Renal cortical epithelial cell (primary cell): ENCODE data around the gene FRAT2. TPM values are rescaled to one million over a fixed set of nuclear protein-coding genes. Genes with fewer than 3 reads are reported as not detected.
"Not testable (repeated sequence)": the region's sequence is repeated elsewhere in the genome, so short reads cannot be mapped to it uniquely, and the experiment has no call there.

ENCODE experiments used
- DNase-seq: peaks from one replicate; pipeline ENCODE4 v3.0.0-alpha.2; 2011; ENCODE audit warnings: low read depth
- total RNA-seq: library from RNA; depleted of rRNA; stranded (reverse); fragments of >200 nt; gene quantifications from 2 replicates; pipeline ENCODE4 v1.2.3, GENCODE V29; 2014

FRAT2 gene
- total RNA-seq, 1 donor from 2014 or later: 15.0 TPM

DNA sequence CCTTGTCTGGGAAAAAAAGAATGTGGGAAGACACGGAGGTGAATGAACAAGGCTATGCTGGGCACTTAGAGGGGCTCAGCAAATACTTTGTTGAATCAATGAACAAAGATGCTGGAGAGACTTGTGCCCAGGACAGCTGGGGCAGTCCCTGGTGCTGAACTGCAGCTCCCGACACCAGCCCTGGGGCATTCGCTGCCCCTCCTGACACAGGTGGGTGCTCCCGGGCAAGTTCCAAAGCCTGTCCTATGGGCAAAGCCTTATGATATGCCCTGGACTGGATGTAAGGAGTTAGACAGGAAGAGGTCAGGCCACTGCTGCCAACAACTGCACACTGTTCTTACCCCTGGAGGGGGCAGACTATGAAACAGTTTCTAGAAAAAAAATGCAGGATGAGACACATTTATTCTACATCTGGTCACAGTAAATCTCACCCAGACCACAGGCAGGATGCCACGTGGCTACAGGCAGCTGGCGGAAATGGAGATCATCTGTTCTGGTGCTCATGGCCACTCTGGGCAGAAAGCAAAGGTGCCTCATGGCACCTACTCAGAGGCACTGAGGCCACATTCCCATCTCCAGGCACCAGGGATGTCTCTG is 21.9 kb upstream of the FRAT2 start:
- DNase-seq: no peak

DNA sequence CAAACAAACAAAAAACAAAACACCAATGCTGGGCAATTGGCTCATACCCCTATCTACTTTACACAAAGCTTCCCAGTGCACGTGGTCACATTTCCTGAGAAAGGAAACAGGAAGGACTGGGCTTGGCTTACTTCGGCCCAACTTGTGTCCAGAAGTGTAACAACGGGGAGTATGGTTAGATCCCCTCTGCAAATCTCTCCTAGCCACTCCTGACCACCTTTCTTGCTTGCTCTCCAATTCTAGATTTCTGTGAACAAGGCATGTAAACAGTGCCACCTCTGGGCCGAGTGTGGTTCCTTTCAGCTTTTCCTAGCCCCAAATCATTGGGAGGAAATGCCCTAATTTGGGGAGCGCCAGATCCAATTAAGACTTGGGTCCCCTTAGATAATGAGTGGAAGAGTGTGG is 21.0 kb upstream of the FRAT2 start:
- peak; percentile 13 for DNase-seq

DNA sequence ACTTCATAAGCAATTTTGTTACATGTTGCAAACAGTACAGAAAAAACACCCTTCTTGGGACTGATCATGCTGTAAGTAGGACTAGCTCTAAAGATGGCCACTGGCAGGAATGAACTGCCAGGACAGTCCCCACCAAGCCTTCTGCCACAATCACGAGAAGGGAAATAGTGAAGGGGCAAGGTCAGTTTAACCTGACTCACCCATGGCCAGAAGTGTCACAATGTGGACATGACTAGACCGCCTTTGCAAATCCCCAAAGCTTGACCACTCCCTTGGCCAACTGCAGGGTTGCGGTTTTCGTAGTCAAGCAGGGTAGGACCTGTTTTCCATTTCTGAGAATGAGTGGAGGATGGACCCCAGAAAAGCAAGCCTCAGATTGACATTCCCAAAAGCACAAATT is 19.4 kb upstream of the FRAT2 start:
- DNase-seq: no peak

DNA sequence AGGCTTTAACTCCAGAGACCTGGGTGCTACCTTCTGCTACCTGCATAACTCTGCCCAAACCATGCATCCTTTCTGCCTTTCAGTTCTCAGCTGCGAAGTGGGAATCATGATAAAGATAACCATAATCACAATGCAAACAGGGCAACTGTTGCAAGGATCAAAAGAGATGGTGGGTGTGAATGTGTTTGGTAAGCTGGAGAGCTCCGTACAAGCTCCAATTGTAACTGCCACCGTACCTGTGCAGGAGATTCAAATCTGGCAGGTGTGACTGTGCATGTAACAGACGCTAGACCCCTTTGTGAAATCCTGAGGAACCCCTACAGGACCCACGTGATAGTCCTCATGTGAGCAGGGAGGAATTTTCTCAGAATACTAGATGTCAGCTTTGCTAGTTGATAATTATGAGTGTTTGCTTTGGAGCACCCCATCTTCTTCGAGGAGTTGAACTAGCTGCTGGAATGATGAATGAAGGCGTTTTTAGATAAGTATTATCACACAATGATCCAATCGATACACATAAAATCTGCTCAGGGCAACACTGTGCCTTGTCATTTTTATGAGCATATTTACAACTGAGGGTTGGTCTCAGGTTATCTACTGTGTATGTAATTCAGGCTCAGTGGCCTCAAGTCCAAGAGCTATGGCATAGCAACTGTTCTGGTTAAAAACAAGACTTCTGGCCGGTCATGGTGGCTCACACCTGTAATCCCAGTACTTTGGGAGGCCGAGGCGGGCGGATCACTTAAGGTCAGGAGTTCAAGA is 15.4 kb upstream of the FRAT2 start:
- DNase-seq: no peak

DNA sequence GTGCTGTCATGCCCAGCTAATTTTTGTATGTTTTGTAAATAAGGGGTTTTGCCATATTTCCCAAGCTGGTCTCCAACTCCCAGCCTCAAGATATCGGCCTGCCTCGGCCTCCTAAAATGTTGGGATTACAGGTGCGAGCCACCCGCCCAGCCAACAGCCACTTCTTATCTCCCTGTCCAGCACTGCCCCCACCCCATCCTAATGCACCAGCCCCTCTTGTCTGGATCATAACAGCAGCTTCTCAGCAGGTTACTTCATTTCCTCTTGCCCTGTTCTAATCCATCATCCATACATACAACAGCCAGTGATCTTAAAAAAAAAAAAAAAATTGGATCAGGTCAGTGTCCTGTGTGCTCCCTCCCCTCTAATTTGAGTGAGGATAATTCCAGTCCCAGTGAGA is 12.8 kb upstream of the FRAT2 start:
- no peak for DNase-seq

DNA sequence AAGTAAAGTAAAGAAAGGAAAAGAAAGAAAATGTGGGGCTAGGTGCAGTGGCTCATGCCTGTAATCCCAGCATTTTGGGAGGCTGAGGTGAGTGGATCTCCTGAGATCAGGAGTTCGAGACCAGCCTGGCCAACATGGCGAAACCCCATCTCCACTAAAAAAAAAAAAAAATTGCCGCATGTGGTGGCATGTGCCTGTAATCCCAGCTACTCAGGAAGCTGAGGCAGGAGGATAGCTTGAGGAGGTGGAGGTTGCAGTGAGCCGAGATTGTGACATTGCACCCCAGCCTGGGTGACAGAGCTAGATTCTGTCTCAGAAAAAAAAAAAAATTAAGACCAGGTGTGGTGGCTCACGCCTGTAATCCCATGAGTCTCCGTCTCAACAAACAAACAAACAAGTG is 9.1 kb upstream of the FRAT2 start:
- not testable (repeated sequence) for DNase-seq

DNA sequence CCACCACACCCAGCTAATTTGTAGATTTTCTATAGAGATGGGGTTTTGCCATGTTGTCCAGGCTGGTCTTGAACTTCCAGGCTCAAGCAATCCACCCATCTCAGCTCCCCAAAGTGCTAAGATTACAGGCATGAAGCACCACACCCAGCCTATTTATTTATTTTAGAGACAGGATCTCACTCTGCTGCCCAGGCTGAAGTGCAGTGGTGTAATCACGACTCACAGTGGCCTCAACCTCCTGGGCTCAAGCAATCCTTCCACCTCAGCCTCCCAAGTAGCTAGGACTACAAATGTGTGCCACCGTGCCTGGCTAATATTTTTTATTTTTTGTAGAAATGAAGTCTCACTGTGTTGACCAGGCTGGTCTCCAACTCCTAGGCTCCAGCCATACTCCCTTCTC is 6.9 kb upstream of the FRAT2 start:
- DNase-seq: no peak

DNA sequence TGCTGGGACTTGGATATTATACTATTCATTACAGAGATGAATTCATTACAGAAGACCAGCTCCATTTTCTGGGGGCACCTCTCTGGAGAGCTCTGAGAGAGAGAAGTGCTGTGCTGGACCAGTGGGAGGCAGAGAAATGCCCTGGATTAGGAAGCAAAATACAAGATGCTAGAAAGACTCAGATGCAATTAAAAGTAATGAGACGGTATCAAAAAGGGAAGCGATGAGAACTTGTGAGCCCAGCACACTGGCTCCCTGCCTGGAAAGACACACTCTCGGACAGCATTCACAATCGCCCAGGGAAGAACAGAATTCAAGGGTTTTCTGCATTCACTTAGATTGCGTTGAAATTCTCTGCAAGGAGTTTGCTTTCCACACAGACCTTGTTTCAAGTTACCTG is 3.5 kb upstream of the FRAT2 start:
- DNase-seq: no peak

DNA sequence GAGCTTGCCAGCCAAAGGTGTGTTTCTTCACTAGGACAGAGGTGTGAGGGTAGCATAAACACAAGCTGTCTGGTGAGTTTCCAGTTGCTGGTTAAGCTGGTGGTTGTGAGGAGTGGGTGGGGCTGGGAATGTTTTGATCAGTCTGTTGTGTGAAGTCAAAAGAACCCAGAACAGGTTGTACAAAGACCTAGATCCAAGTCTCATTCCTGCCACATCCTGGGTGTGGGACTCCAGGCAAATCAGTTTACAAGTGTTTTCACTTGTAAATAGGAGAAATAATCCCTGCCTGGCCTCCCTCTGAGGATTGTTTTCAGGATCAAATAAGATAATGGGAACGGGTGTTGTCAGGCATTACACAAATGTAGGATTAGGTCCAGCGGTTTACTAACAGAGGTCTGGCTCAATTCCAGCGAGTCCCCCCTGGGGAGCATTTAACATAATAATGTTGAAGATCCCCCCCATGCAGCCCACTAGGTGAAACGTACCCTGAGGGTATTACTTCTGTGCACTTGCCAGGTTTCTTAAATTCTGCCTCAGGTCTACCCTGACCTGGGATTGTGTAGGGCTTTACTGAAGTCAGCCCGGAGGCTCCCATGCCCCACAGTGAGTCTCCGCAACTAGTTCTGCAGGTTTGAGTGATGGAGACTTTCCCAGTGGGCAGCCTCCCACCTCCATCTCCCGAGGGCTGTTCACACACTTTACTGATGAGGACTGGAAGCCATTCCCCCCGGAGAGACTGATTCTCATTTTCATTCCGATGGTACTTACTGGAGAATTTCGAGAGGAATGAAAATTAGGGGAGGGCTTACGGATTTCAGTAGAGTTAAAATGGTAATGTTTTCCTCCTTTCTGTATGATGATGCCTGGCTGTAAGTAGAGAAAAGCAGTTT is 2.7 kb upstream of the FRAT2 start:
- DNase-seq: peak; percentile 83

DNA sequence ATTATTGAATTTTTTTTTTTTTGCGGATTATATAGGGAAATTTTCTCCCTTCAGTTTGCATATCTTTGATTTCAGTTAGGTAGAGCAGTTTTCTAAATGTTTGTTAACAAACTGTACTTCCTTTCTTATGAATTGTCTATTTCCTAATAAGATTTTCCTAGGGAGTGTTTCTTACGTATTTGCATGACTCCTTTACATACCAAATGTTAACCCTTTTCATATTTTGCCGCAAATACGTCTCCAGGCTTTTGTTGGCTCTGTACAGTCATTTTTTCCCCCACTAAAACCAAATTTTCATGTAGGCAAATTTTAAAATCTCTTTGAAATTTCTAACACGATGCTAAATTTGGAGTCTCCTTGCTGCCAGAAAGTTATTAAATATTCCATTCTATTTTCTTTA is 1.9 kb upstream of the FRAT2 start:
- DNase-seq: no peak

DNA sequence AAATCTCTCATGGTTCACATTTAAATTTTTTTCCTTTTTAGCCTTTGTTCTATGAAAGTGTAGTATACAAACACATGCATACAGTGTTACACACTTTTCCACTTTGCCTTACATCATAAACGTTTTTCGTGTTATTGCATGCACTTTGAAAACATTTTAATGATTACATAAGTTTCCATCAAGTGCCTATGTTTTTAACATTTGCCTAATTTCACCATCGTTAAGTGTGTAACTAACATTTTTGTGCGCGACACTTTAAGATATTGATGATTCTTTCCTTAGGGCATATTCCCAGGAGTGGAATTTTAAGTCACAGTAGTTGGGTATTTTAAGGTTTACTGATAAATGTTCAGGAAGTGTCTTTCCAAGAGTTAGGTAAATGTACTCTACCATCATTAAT is 1.5 kb upstream of the FRAT2 start:
- no peak for DNase-seq

DNA sequence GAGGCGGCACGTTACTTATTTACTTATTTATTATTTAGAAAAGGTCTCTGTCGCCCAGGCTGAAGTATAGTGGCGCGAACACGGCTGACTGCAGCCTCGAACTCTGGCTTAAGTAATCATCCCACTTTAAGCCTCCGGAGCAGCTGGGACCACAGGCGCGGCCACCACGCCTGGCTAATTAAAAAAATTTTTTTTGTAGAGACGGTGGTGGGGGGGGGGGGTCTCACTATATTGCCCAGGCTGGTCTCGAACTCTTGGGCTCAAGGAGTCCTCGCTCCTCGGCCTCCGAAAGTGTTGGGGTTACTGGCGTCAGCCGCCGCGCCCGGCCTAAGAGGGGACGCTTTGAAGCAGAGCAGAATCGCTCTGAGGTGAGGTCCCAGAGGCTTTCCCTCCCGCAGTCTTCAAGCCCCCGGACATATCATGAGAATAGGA is 675 bp upstream of the FRAT2 start:
- DNase-seq: no peak

DNA sequence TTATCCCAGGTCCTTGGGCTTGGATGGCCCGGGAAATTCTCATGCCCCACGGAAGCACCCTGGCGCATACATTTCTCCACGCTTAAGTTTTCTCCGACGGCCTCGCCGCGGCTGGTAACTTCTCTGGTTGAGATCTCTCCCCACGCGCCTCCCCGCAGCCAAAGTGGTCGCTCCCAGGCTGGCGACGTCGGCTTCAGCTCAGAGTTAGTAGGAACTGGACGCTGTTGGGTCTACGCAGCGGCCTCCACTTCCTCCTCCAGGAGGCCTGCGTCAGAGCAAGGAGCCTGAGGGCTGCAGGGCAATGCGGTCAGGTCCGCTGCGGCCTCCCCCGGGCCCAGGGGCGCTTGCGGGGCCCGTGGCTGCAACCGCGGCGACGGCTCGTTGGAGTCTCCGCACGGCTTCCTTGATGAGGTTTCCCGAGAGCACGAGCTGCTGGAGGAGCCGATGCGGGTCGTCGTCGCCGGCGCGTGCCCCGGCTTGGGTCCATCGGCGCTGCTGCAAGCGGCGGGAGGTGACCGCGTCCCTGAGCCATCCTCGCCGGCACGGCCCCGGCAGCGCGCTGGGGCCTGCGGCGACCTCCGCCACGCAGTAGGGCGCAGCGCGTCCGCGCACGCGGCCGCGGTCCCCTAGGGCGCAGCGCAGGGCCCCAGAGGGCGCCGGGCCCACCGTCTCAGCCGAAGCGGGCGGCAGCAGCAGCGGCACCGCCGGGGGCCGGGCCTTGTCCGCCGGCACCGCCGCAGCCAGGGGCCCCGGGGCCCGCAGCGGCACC is 744 bp downstream of the FRAT2 start:
- DNase-seq: peak; percentile 18

DNA sequence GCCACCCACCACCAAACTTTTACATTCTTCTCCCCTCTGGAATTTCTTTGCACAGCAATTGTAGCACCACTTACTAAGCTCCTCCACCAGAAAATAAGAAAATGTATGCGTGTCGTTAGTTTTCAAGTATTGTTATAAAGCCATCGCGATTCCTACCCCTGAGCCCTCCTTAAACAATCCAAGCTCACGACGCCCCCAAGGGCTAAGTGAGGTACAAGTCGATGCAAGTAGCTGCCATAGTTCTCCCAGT is 1.3 kb downstream of the FRAT2 start:
- peak; percentile 41 for DNase-seq

DNA sequence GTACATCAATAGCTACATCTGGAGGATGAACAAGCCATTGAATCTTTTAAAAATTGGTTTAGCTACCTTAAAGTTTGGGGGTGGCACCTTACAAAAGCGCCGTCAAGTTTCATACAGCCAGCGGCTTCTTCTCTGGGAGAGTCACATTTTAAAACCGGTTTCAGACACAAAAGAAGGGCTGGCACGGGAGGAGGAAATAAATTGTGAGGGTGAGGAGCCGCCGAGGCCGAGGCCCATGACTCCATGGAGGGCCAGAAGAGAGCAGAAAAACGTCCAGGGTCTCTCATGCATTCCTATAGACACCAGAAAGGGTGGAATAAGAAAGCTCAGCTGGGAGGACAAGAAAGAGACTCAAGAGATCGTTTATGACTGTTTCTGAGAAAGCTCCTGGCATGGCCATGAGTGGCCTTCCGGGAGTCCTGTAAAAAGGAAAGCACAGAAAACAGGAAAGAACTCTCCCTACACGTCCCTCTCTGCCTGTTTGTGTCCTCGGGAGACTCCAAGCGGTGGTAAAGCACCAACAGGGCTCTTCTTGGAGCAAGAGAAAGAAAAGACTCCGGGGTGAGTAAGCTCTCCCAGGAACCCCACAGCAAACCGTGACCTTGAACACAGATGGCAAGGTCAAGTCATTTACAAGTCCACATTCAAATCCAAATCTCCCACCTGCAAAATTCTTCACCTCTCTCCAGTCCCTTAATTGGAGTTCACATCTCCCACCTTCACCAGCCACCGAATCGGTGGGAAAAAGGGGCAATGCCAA is 1.8 kb downstream of the FRAT2 start:
- peak; percentile 88 for DNase-seq

DNA sequence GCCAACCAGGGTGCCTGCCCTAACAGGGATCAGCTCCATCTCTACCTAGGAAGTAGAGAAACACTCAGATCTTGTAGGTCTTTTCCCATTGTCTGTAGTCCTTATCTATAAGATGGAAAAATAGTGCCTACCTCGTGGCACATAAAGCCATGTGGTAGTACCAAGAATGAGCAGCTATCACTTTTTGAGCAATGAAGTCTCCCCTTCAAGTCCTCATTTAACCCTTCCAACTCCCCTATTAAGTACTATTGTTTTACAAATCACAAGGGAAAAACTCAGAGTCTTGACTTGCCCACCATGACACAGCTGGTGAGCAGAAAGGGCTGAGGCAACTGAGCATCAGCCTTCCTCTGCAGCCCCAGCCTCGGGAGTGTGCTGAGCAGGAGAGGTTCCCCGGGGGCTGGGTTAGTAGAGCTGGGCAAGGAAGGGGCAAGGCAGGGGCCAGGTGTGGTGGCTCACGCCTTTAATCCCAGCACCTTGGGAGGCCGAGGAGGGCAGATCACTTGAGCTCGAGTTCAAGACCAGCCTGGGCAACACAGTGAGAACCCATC is 3.3 kb downstream of the FRAT2 start:
- DNase-seq: no peak

DNA sequence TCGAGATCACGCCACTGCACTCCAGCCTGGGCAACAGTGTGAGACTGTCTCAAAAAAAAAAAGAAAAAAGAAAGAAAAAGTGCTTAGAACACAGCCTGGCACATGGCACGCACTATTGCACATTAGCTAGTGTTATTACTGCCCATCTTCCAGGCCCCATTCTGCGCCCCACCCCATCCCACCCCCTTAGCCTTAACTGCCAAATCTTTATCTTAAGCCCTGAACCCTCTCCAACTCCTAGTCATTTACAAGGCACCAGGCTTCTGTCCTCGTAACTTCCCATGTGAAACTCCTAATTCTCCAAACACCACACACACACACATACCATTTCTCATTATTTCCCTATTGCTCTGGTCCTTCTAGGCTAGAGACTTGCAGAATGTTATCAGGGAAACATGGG is 4.8 kb downstream of the FRAT2 start:
- no peak for DNase-seq

DNA sequence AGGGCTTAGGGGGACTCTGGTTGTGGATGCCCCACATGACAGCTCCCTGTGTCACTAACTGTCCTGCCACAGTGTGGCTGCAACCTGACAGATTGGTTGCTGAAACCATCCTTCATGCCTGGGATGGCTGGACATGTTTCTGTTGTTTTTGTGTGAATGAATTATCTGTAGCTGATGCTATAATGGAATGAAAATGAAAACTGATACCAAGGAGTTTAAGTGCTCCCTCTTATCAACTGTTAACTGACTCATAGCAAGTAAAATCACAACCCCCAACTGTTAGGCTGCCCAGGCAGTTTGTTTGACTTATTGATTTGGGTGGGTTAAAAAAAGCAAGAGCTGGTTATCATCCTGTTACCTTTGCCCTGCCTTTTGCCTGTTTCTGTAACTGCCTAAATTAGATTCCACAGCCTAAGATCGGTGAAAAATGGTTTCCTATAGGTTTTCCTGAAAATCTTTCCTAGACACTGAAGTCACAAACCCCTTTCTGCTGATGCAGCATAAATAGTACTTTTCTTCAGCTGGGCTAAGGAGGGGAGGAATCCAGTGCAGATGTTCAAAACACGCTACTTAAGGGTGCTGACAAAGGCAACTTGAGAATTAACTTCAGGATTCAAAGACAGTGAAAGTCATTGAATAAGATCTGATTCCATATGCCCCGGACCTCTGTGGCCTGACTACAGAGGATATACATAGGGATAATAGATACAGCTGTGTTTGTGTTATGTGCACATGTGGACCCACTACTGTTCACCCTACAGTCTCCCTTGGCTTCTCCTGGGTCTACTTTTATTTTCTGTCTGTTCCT is 5.7 kb downstream of the FRAT2 start:
- no peak for DNase-seq

DNA sequence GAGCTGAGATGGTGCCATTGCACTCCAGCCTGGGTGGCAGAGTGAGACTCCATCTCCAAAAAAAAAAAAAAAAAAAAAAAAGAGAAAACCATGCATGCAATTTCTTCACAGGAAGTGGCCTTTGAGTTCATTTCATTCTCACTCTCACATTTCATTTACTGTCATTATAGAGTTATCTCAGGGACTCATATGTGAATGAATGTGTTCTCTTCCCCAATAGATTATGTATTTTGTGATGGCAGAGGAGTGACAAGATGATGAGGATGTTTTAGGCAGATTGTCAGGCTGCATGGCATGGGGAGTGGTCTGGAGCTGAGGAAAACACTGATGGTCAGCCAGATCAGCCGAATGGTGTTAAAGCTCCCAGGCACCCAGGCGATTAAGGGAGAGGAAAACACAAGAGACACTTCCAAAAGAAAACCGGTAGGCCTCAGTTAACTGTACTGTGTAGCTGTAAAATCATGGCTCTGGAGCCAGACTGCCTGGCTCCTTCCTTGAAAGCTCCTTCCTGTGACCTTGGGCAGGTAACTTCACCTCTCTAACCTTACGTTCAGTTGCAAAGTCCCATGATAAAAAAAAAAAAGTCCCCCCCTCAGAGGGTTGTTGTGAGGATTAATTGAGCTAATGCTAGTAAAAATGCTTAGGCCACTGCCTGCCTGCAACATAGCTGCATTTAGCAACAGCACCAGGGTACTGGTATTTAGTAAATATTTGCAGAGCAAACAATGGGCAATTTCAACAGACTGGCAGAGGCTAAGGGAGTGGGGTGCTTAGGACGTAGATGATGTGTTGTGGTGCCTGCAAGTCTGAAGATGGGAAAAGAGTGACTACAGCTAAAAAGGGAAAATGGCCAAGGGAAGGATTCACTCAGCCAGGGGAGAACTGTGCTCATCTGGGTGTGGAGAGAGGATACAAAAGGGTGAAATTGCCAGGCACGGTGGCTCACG is 6.9 kb downstream of the FRAT2 start:
- no peak for DNase-seq
